ENCODE measurements around the gene CD3G.

Gene CD3G

GRCh38 chr11:118358071-118358470, 13.9 kb downstream of the CD3G start:
- no peak overlapping the region for H3K4me3 ChIP-seq (ENCODE audit: low read depth, low read length)
- no peak for TF ChIP-seq CTCF (IDR thresholded peaks at IDR 0.05; ENCODE audit: borderline replicate concordance, insufficient read depth, low read depth, low read length)

GRCh38 chr11:118359295-118359958, 15.3 kb downstream of the CD3G start, which contains the start of gene UBE4A:
TSS of gene UBE4A (plus strand) at chr11:118359600. CDS start at chr11:118365081, 5,481 bp downstream.
- no peak for TF ChIP-seq CTCF (IDR thresholded peaks at IDR 0.05; ENCODE audit: borderline replicate concordance, insufficient read depth, low read depth, low read length)
- H3K4me3 ChIP-seq (ENCODE audit: low read depth, low read length), result peak within 1 kb of the TSS; percentile 62

GRCh38 chr11:118364956-118365615, 20.9 kb downstream of the CD3G start:
- H3K4me3 ChIP-seq (ENCODE audit: low read depth, low read length), result no peak overlapping the region
- TF ChIP-seq CTCF (IDR thresholded peaks at IDR 0.05; ENCODE audit: borderline replicate concordance, insufficient read depth, low read depth, low read length), result no peak

- no peak overlapping the region for H3K4me3 ChIP-seq (ENCODE audit: low read depth, low read length)
- TF ChIP-seq CTCF (IDR thresholded peaks at IDR 0.05; ENCODE audit: borderline replicate concordance, insufficient read depth, low read depth, low read length), result no peak
These were observed 22.1 kb downstream of the CD3G start for GRCh38 chr11:118366287-118366686.

- H3K4me3 ChIP-seq (ENCODE audit: low read depth, low read length), result no peak overlapping the region
- no peak for TF ChIP-seq CTCF (IDR thresholded peaks at IDR 0.05; ENCODE audit: borderline replicate concordance, insufficient read depth, low read depth, low read length)
These were observed 26.6 kb downstream of the CD3G start for GRCh38 chr11:118370774-118371173.

- no peak for TF ChIP-seq CTCF (IDR thresholded peaks at IDR 0.05; ENCODE audit: borderline replicate concordance, insufficient read depth, low read depth, low read length)
- H3K4me3 ChIP-seq (ENCODE audit: low read depth, low read length), result no peak overlapping the region
These were observed 29.1 kb downstream of the CD3G start for GRCh38 chr11:118373263-118373662.

- no peak overlapping the region for H3K4me3 ChIP-seq (ENCODE audit: low read depth, low read length)
- TF ChIP-seq CTCF (IDR thresholded peaks at IDR 0.05; ENCODE audit: borderline replicate concordance, insufficient read depth, low read depth, low read length), result no peak
These were observed 29.7 kb downstream of the CD3G start for GRCh38 chr11:118373871-118374270.
